Measurements from ENCODE around the gene PMF1.

Gene PMF1

DNA sequence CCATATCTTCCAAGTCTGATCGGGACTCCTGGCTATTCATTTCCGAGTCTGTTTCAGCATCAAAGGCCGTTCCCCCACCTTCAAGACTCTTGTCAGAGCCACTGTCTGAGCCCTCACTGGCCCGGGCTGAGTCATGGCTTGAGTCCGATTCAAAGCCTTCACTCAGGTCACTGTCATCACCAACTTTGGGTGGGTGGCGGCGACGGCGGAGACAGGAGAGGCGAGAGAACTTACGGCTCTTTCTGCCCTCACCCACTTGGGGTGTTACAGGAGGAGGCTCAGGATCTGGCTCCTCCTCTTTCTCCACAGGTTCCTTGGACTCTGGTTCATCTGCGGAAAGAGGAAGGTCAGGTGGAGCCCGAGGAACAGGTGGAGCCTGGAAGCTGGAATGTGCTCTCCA is 53.2 kb downstream of the PMF1 start:
- DNase-seq (ENCODE audit: low read depth in 2 of 2), result no peak

DNA sequence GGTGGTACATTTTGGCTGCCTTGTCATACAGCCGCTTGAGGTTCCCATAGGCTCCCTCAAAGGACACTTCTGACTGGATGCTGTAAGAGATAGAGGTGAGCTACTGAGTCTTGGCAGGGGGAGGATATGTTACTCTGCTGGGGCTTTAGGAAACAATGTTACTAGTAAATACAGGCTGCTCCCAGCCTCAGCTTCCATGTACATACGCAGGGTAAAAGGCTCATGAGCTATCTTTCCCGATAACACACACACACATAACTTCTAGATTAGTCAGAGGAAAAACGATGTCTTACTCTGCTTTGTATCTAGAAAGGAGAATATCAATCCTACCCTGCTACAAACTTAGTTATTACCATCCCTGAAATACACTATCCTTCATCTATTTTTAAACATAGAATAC is 55.5 kb downstream of the PMF1 start:
- no peak for DNase-seq (ENCODE audit: low read depth in 2 of 2)

DNA sequence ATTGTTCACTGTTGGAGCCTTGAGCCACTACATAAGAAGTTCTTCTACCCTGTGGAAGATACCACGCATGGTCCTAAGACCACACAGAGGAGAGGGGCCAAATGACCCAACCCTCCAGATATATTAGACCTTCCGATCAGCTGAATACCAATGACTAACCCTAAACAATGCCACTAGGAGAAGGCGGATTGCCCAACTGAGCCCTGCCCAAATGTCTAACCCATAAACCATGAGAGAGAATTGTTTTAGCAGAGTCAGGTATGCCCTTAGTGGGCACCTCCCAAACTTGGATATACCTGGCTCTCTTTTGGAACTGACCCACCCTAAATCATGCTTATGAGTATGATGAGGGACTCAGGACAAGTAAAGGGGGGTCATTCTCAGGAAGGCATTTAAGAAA is 57.5 kb downstream of the PMF1 start:
- DNase-seq (ENCODE audit: low read depth in 2 of 2), result no peak

DNA sequence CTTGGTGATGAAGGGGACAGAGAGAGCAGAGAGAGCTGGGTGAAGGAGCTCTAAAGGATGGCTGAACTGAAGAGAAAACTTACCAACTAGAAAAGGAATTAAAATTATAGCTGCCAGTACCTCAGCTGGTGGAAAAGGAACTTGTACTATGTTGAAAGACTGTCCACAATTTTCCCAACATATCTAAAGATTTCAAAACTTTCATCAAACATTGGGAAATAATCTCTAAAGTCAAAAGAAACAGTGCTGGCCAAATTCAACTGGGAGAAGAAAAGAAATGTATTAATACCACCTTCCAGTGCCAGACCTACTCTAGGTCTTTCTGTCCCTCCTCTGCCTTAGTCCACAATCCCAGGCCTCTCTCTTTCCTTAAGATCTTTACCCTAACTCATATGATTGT is 63.7 kb downstream of the PMF1 start:
- no peak for DNase-seq (ENCODE audit: low read depth in 2 of 2)

DNA sequence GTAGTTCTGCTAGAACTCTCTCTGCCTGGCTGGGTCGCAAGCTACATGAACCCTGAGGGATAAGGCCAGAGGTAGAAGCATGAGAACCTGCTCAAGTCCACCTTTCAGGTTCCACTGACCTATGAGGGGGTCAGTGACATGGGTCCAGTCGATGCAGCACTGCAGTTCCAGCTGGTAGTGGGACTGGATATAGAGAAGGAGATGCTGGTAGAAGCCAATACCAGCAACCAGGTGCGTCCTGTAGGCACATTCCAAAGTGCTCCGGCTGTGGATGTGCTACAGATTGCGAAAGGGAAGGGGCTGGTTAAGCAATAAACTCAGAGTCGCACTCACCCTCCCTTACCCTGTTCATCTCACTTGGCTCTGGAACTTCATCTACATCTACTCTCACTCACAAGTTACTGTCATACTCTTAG is 64.2 kb downstream of the PMF1 start:
- no peak for DNase-seq (ENCODE audit: low read depth in 2 of 2)

DNA sequence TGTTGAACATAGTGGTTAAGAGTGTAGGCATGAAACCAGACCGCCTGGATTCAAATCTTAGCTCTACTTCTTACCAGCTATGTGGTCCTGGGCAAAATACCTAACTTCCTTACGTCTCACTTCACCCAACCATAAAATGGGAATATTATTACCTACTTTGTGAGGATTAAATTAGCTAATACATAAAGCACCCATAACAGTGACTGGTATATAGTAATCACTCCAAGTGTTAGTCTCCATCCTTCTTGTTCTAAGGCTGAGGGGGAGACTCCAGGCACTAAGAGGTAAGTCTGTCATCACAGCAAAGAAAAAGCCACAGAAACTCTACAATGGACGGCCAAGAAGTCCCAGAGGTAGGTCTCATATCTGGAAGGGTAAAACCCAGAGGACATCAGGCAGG is 67.0 kb downstream of the PMF1 start:
- DNase-seq (ENCODE audit: low read depth in 2 of 2), result no peak

DNA sequence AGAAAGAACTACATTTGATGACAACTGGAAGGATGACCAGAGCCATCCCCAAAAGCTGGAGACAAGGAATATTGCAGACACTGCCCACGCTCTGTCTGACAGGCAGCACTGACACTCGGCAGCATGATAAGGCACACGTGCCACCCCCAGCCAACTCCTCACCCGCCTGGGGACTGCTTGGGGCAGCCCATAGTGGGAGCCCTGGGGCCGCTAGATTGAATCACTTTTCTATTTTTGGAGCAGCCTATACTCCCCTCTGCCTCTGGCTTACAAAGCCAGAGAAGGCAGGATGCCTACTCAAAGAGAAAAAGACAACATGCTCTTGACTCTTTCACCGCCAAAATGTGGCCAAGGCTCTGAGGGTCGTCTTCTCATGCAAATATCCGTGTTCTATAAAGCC is 68.5 kb downstream of the PMF1 start:
- DNase-seq (ENCODE audit: low read depth in 2 of 2), result peak in 1 of 2 donors; percentile 17

DNA sequence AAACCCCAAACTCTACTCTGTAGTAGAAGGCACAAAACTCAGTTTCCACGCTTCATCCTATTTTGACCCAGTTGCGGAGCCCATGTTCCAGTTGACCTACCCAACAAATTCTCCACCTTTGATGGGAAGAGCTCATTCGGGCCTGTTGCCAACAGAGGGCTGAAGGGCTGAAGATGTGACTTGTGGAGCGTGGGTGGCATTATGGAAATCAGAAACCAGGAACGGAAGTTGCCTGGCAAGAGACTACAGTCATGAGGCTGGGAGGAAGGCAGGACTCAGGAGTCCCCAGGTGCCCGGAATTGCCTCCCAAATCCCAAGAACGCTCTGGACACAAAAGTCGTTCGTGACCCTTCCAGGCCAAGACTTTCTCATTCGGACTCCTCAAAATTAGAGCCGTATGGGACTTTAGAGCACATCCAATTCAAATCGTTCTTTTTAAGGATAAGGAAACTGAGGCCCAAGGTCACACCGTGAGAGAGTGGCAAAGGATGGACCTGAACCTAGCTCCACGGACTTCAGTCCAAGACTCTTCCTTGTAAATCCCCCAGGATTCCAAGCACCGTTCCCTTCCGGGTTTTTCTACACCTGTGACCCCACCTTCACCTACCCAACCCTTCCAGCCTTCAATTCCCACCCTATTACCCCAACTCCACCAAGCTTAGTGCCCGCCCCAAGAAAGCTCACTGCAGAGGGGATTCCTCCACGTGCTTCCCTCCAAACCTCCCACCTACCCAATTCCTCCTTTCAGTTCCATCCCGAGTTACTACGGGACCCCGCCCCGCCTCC is 69.1 kb downstream of the PMF1 start:
- DNase-seq (ENCODE audit: low read depth in 2 of 2), result no peak

DNA sequence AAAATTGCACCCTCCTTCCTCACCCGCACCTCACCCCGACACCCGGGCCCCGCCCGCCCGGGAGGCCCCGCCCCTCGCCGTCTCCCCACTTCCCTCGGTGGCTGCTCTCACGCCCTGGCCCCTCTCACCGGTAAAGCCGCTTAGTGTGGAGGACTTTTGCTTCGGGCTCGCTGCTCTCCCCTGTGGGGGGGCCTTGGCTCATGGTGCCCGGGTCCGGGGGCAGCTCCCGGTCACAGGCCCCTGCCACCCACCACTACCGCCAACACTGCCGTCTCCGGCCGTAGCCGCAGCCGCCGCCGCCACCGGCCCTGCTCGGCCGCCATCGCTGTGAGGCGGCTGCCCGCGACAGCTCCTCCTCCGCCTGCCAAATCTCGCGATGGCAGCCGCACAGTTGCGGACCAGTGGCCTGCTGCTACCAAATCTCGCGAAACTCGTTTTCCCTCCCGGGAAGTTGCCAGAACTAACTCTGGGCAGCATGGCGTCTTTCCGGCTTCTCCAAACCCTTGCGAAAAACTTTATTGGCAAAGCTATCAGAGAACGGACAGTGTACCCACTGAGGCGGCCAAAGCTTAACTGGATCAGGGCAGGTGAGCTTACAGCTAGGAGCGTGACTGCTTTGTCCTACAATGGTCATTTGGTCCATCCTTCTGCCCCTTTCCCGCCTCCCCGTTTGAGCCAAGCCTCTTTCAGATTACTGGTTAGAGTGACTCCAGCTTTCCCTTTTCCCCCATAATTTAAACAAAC is 69.8 kb downstream of the PMF1 start, which contains the start of gene SMG5:
Gene SMG5 (minus strand): TSS at position 347 of the 744 bp plus-strand sequence. CDS start 145 bp downstream, at position 202.
- peak; percentile 79 to 88 for DNase-seq (ENCODE audit: low read depth in 2 of 2)

DNA sequence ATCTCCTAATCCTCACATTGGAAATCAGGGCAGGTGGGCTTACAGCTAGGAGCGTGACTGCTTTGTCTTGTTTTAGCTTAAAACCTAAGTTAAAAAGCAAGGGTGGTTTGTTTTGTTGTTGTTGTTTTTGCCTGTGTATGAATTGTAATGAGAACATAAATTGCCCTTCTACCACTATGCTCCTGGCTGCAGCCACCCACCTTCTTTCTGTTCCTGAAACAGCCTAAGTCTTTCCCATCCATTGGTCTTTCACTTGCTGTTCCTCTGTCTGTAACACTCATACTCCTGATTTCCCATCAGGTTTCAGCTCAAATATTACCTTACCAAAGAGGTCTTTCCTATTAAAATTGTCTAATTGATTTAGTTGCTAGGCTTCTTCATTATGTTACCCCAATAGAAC is 70.7 kb downstream of the PMF1 start:
- no peak for DNase-seq (ENCODE audit: low read depth in 2 of 2)

DNA sequence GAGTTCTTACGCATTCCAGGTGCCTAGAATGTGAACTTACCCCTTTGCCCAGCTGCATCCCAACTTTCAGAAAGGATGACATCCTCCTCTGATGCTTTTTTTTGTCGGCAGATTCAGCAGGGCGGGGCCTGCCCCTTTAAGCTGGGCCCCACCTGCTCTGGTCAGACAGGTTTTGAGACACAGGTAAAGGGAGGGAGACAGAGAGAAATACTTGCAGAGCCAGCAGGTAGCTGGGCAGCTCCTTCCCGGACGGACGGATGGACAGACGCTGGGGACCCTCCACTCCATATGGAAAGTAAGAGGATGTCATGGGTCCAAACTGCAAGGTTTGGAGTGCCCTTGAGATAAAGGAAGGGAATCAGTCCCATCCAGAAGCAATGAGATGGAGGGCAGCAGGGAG is 71.3 kb downstream of the PMF1 start, which contains the start of gene TMEM79:
Gene TMEM79 (plus strand): TSS at position 214 of the 400 bp plus-strand sequence. CDS start 902 bp downstream, outside the sequence.
- DNase-seq (ENCODE audit: low read depth in 2 of 2), result no peak

DNA sequence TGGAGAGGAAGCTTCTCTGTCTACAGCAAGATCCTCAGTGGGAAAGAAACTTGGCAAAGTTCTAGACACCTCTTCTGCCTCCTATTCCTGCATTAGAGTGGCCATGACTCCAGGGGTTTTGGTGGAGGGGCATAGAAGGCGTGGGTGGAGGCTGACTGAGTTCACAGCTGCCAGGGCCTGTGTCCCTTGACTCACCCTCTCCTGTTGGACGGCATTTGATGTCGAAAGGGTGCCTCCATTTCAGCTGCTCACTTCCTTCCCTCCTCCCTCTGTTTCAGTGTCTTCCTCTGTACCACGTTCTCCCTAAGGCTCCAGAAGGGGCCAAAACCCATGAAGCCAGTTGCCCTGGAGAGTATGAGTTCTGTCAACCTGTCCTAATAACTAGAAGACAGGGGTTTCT is 72.0 kb downstream of the PMF1 start:
- no peak for DNase-seq (ENCODE audit: low read depth in 2 of 2)

DNA sequence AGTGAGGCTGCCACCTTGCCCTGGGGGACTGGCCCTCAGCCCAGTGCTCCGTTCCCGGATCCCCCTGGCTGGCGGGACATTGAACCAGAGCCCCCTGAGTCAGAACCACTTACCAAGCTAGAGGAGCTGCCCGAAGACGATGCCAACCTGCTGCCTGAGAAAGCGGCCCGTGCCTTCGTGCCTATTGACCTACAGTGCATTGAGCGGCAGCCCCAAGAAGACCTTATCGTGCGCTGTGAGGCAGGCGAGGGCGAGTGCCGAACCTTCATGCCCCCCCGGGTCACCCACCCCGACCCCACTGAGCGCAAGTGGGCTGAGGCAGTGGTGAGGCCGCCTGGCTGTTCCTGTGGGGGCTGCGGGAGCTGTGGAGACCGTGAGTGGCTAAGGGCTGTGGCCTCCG is 72.6 kb downstream of the PMF1 start:
- no peak for DNase-seq (ENCODE audit: low read depth in 2 of 2)

DNA sequence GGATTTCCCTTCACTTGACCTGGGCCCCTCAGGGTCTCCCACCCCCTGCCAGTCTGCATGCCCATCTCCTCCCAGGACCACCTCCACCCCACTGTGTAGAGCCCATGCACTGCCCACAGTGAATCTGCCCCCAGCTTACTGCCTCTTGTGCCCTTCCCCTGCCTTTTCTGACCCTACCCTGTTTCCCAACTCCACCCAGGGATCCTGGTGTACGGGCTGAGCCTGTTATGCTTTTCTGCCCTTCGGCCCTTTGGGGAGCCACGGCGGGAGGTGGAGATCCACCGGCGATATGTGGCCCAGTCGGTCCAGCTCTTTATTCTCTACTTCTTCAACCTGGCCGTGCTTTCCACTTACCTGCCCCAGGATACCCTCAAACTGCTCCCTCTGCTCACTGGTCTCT is 73.3 kb downstream of the PMF1 start:
- DNase-seq (ENCODE audit: low read depth in 2 of 2), result no peak

All from stimulated activated CD4-positive, alpha-beta T cell treated with anti-CD3 and anti-CD28 coated beads, Interleukin-1b, Interleukin-23, amount 100 ng/mL, for 1 hour (primary cell).